GM20431 (cell line): ENCODE data around the gene KDM5A.
"Not testable (repeated sequence)": the region's sequence is repeated elsewhere in the genome, so short reads cannot be mapped to it uniquely, and the experiment has no call there.

ENCODE experiments used
- in situ Hi-C: fragments of 300-500 bp; cut with MseI, MboI; formaldehyde crosslinking; loops from one replicate; pipeline ENCODE4 v1.15.0; 2020; ENCODE audit warnings: low sequenced_read_pairs; ENCODE audit not compliant: unreplicated experiment

Gene KDM5A

GRCh38 chr12:337039-337438 is 52.1 kb downstream of the KDM5A start:
- in situ Hi-C loops = no loop called here

- in situ Hi-C loops = no loop called here
Measured at GRCh38 chr12:334125-334524, 55.0 kb downstream of the KDM5A start.

GRCh38 chr12:332581-333205 is 56.4 kb downstream of the KDM5A start:
- in situ Hi-C loops = no loop called here

GRCh38 chr12:331287-331686 is 57.8 kb downstream of the KDM5A start:
- in situ Hi-C loops = no loop called here

GRCh38 chr12:325906-326305 is 63.2 kb downstream of the KDM5A start:
- in situ Hi-C loops = no loop called here

- in situ Hi-C loops = no loop called here
Measured at GRCh38 chr12:323507-323906, 65.6 kb downstream of the KDM5A start.

GRCh38 chr12:321606-322326 is 67.4 kb downstream of the KDM5A start:
- in situ Hi-C loops = no loop called here

GRCh38 chr12:318759-319515 is 70.2 kb downstream of the KDM5A start:
- in situ Hi-C loops = no loop called here

- in situ Hi-C loops = no loop called here
Measured at GRCh38 chr12:308511-308910, 80.6 kb downstream of the KDM5A start.

GRCh38 chr12:307406-307805 is 81.7 kb downstream of the KDM5A start:
- in situ Hi-C loops = no loop called here

- in situ Hi-C loops = no loop called here
Measured at GRCh38 chr12:304805-305204, 84.3 kb downstream of the KDM5A start.

GRCh38 chr12:302766-303165 is 86.4 kb downstream of the KDM5A start:
- in situ Hi-C loops = not testable (repeated sequence)

GRCh38 chr12:300166-300565 is 89.0 kb downstream of the KDM5A start:
- in situ Hi-C loops = not testable (repeated sequence)

GRCh38 chr12:299511-299910 is 89.6 kb downstream of the KDM5A start:
- in situ Hi-C loops = not testable (repeated sequence)

GRCh38 chr12:298059-298458 is 91.1 kb downstream of the KDM5A start:
- in situ Hi-C loops = not testable (repeated sequence)

- in situ Hi-C loops = no loop called here
Measured at GRCh38 chr12:295132-295531, 94.0 kb downstream of the KDM5A start.

- in situ Hi-C loops = no loop called here
Measured at GRCh38 chr12:293199-293598, 95.9 kb downstream of the KDM5A start.

- in situ Hi-C loops = no loop called here
Measured at GRCh38 chr12:292186-292585, 96.9 kb downstream of the KDM5A start.

GRCh38 chr12:291153-291723 is 97.9 kb downstream of the KDM5A start:
- in situ Hi-C loops = no loop called here

GRCh38 chr12:288687-289086 is 100.4 kb downstream of the KDM5A start:
- in situ Hi-C loops = no loop called here
